Naive B cell (primary cell): ENCODE results near the gene TCFL5. TPM values are rescaled to one million over a fixed set of nuclear protein-coding genes. Genes with fewer than 3 reads are reported as not detected.

Experiments
- ATAC-seq, 2 donors: fragments of 150-1000 bp; cut with Tn5 transposase; 2 replicates each; pipeline ENCODE4 v1.10.0; 2021; ENCODE audit warnings: low read depth in 2 of 2, mild to moderate bottlenecking in 2 of 2, moderate library complexity in 2 of 2
- DNase-seq: peaks from one replicate; pipeline ENCODE4 v3.0.0; 2022
- H3K27ac Mint-ChIP-seq, 6 donors: one replicate each; pipeline ENCODE4 v1.8.0; 2020 to 2022; ENCODE audit warnings: mild to moderate bottlenecking in 6 of 6, mixed read lengths in 6 of 6, moderate library complexity in 5 of 6, inconsistent platforms in 2 of 6
- H3K27me3 Mint-ChIP-seq, 3 donors: one replicate each; pipeline ENCODE4 v1.8.0; 2021 to 2022; ENCODE audit warnings: mixed read lengths in 3 of 3, mild to moderate bottlenecking in 1 of 3
- H3K36me3 Mint-ChIP-seq, 2 donors: one replicate each; pipeline ENCODE4 v1.8.0; 2020 to 2022; ENCODE audit warnings: mixed read lengths in 2 of 2, inconsistent platforms in 1 of 2, mild to moderate bottlenecking in 1 of 2
- H3K4me1 Mint-ChIP-seq, 3 donors: one replicate each; pipeline ENCODE4 v1.8.0; 2020 to 2022; ENCODE audit warnings: mixed read lengths in 3 of 3, inconsistent platforms in 1 of 3, mild to moderate bottlenecking in 1 of 3, moderate library complexity in 1 of 3
- H3K4me3 Mint-ChIP-seq, 8 donors: one replicate each; pipeline ENCODE4 v1.8.0; 2020 to 2022; ENCODE audit warnings: mild to moderate bottlenecking in 8 of 8, mixed read lengths in 8 of 8, moderate library complexity in 8 of 8, inconsistent platforms in 2 of 8
- H3K9me3 Mint-ChIP-seq, 7 donors: one replicate each; pipeline ENCODE4 v1.8.0; 2020 to 2022; ENCODE audit warnings: mixed read lengths in 7 of 7, mild to moderate bottlenecking in 5 of 7, inconsistent platforms in 2 of 7, moderate library complexity in 1 of 7
- polyA plus RNA-seq, 6 donors: library from polyadenylated mRNA; unstranded; fragments of 300-500 nt; fragmentation: Illumina TruSeq; gene quantifications; one replicate each; pipeline ENCODE4 v1.2.3, GENCODE V29; 2021; ENCODE audit warnings: low read depth in 6 of 6

The TCFL5 gene
- polyA plus RNA-seq, 6 donors from 2014 or later = 0.51 to 2.0 (median 1.2) TPM

- Mint-ChIP-seq H3K27ac (no peak overlapping the region), H3K9me3 (no peaks in the 10 kb centered on the region), H3K36me3 (no peaks in the 10 kb centered on the region), H3K4me1 (peaks cover 0 to 5% (median 3%) of the 10 kb centered on the region in 3 donors), H3K4me3 (no peak overlapping the region), H3K27me3 (peaks cover 0 to 31% (median 0%) of the 10 kb centered on the region in 3 donors)
- DNase-seq = no peak
- no peak for ATAC-seq
Observed at GRCh38 chr20:62821726-62822210, 39.9 kb downstream of the TCFL5 start.

GRCh38 chr20:62820962-62821725 lies 40.5 kb downstream of the TCFL5 start:
- no peak overlapping the region for H3K27ac Mint-ChIP-seq
- H3K9me3 Mint-ChIP-seq = no peaks in the 10 kb centered on the region
- peaks cover 0 to 5% (median 3%) of the 10 kb centered on the region in 3 donors for H3K4me1 Mint-ChIP-seq
- no peak overlapping the region for H3K4me3 Mint-ChIP-seq
- DNase-seq (no peak), ATAC-seq (no peak)
- H3K27me3 Mint-ChIP-seq = peaks cover 0 to 31% (median 0%) of the 10 kb centered on the region in 3 donors
- H3K36me3 Mint-ChIP-seq = no peaks in the 10 kb centered on the region

- ATAC-seq (no peak), DNase-seq (no peak)
- peaks cover 5 to 38% (median 5%) of the 10 kb centered on the region in 3 donors for H3K27me3 Mint-ChIP-seq
- no peak overlapping the region for H3K4me3 Mint-ChIP-seq
- H3K4me1 Mint-ChIP-seq = peaks cover 2 to 9% (median 9%) of the 10 kb centered on the region in 3 donors
- peak overlapping the region in 1 of 6 donors; percentile 37 for H3K27ac Mint-ChIP-seq
- H3K9me3 Mint-ChIP-seq = no peaks in the 10 kb centered on the region
- H3K36me3 Mint-ChIP-seq = no peaks in the 10 kb centered on the region
Observed at GRCh38 chr20:62820208-62820961, 41.2 kb downstream of the TCFL5 start.

GRCh38 chr20:62819494-62820174 lies 42.0 kb downstream of the TCFL5 start:
- no peaks in the 10 kb centered on the region for H3K9me3 Mint-ChIP-seq
- H3K36me3 Mint-ChIP-seq = no peaks in the 10 kb centered on the region
- ATAC-seq (no peak), DNase-seq (no peak)
- H3K27me3 Mint-ChIP-seq = peaks cover 7 to 45% (median 12%) of the 10 kb centered on the region in 3 donors
- peaks cover 6 to 11% (median 9%) of the 10 kb centered on the region in 3 donors for H3K4me1 Mint-ChIP-seq
- H3K27ac Mint-ChIP-seq = no peak overlapping the region
- H3K4me3 Mint-ChIP-seq = peak overlapping the region in 1 of 8 donors; percentile 42

GRCh38 chr20:62818592-62819493 lies 42.8 kb downstream of the TCFL5 start:
- no peak for DNase-seq
- Mint-ChIP-seq H3K36me3 (no peaks in the 10 kb centered on the region), H3K9me3 (no peaks in the 10 kb centered on the region), H3K27ac (no peak overlapping the region), H3K27me3 (peaks cover 7 to 49% (median 15%) of the 10 kb centered on the region in 3 donors), H3K4me3 (peak overlapping the region in 1 of 8 donors; percentile 37), H3K4me1 (peaks cover 6 to 9% (median 6%) of the 10 kb centered on the region in 3 donors)
- no peak for ATAC-seq

GRCh38 chr20:62817975-62818591 lies 43.5 kb downstream of the TCFL5 start:
- Mint-ChIP-seq H3K9me3 (no peaks in the 10 kb centered on the region), H3K4me3 (peak overlapping the region in 3 of 8 donors; percentile 16 to 37 (median 32)), H3K4me1 (peaks cover 6 to 9% (median 6%) of the 10 kb centered on the region in 3 donors), H3K27ac (no peak overlapping the region), H3K36me3 (no peaks in the 10 kb centered on the region), H3K27me3 (peaks cover 7 to 49% (median 15%) of the 10 kb centered on the region in 3 donors)
- ATAC-seq (no peak), DNase-seq (no peak)

GRCh38 chr20:62816884-62817873 lies 44.4 kb downstream of the TCFL5 start, which contains the start of gene COL9A3:
COL9A3 (plus strand) TSS chr20:62817050; CDS start chr20:62817065, 15 bp downstream.
- Mint-ChIP-seq H3K9me3 (no peaks in the 10 kb centered on the region), H3K4me1 (peaks cover 6 to 9% (median 6%) of the 10 kb centered on the region in 3 donors), H3K4me3 (peak within 1 kb of the TSS in 7 of 8 donors; percentile 47 to 85 (median 65)), H3K27ac (no peak within 1 kb of the TSS), H3K27me3 (peaks cover 7 to 49% (median 15%) of the 10 kb centered on the region in 3 donors), H3K36me3 (peaks cover 0 to 6% of the 10 kb centered on the region in 2 donors)
- ATAC-seq (peak; percentile 57 to 60), DNase-seq (peak; percentile 27)

- peaks cover 7 to 49% (median 15%) of the 10 kb centered on the region in 3 donors for H3K27me3 Mint-ChIP-seq
- peaks cover 0 to 13% of the 10 kb centered on the region in 2 donors for H3K36me3 Mint-ChIP-seq
- DNase-seq (no peak), ATAC-seq (peak; percentile 42 to 43)
- H3K4me1 Mint-ChIP-seq = peaks cover 6 to 10% (median 9%) of the 10 kb centered on the region in 3 donors
- H3K27ac Mint-ChIP-seq = peak overlapping the region in 1 of 6 donors; percentile 73
- no peaks in the 10 kb centered on the region for H3K9me3 Mint-ChIP-seq
- peak overlapping the region in 7 of 8 donors; percentile 47 to 85 (median 65) for H3K4me3 Mint-ChIP-seq
Observed at GRCh38 chr20:62816031-62816883, 45.4 kb downstream of the TCFL5 start.

GRCh38 chr20:62815066-62815991 lies 46.3 kb downstream of the TCFL5 start:
- H3K36me3 Mint-ChIP-seq = peaks cover 0 to 13% of the 10 kb centered on the region in 2 donors
- DNase-seq (no peak), ATAC-seq (no peak)
- H3K4me3 Mint-ChIP-seq = peak overlapping the region; percentile 35 to 75 (median 58)
- H3K27me3 Mint-ChIP-seq = peaks cover 7 to 46% (median 15%) of the 10 kb centered on the region in 3 donors
- H3K27ac Mint-ChIP-seq = peak overlapping the region in 3 of 6 donors; percentile 28 to 91 (median 73)
- H3K4me1 Mint-ChIP-seq = peaks cover 6 to 10% (median 9%) of the 10 kb centered on the region in 3 donors
- no peaks in the 10 kb centered on the region for H3K9me3 Mint-ChIP-seq
